Measurements from ENCODE around the gene PLEKHG1.

GRCh38 chr6:150604467-150604866, 4.8 kb downstream of the PLEKHG1 start:
- TF ChIP-seq RARB (CRISPR knock-in tag; IDR thresholded peaks at IDR 0.05) (no peak), CREB5 (CRISPR knock-in tag; IDR thresholded peaks at IDR 0.05; ENCODE audit: low read depth) (no peak), ARNTL (CRISPR knock-in tag; IDR thresholded peaks at IDR 0.05; ENCODE audit: borderline replicate concordance, low read depth) (no peak), ESRRG (CRISPR knock-in tag; IDR thresholded peaks at IDR 0.05) (no peak)
